Heart right ventricle (tissue), 16 donors: ENCODE measurements around the gene TPI1. TPM values are rescaled to one million over a fixed set of nuclear protein-coding genes. Genes with fewer than 3 reads are reported as not detected.
"Not testable (repeated sequence)": the region's sequence is repeated elsewhere in the genome, so short reads cannot be mapped to it uniquely, and the experiment has no call there.

ENCODE experiments used
- ATAC-seq, 8 donors: fragments of 200-7000 bp; cut with Tn5 transposase; one replicate each; pipeline ENCODE4 v1.9.1; 2020; ENCODE audit warnings: mild to moderate bottlenecking in 8 of 8, moderate library complexity in 8 of 8, moderate number of reproducible peaks in 1 of 8
- DNase-seq, 2 donors: peaks; one replicate each; pipeline ENCODE4 v3.0.0-alpha.2; 2020
- H3K27ac ChIP-seq, 10 donors: fragments of 200-600 bp; sonication (generic) in 2 of 10; one replicate each; pipeline versions ENCODE4 v1.5.0 to v1.8.0; 2020 to 2022; ENCODE audit warnings: mild to moderate bottlenecking in 3 of 10
- H3K27me3 ChIP-seq, 7 donors: fragments of 200-600 bp; one replicate each; pipeline ENCODE4 v1.8.0; 2021 to 2022; ENCODE audit warnings: mild to moderate bottlenecking in 2 of 7
- H3K36me3 ChIP-seq, 9 donors: fragments of 200-600 bp; sonication (generic) in 1 of 9; one replicate each; pipeline versions ENCODE4 v1.5.0 to v1.8.0; 2020 to 2022; ENCODE audit warnings: mild to moderate bottlenecking in 2 of 9
- H3K4me1 ChIP-seq, 9 donors: fragments of 200-600 bp; sonication (generic) in 1 of 9; one replicate each; pipeline versions ENCODE4 v1.5.0 to v1.8.0; 2020 to 2022; ENCODE audit warnings: mild to moderate bottlenecking in 4 of 9
- H3K4me3 ChIP-seq, 10 donors: fragments of 200-600 bp; sonication (generic) in 2 of 10; one replicate each; pipeline versions ENCODE4 v1.5.0 to v1.8.0; 2020 to 2022; ENCODE audit warnings: mild to moderate bottlenecking in 7 of 10, moderate library complexity in 2 of 10
- H3K9me3 ChIP-seq, 11 donors: fragments of 200-600 bp in 10 of 11; sonication (generic) in 2 of 11; one replicate each; pipeline versions ENCODE4 v1.5.0 to v1.8.0; 2013 to 2022; ENCODE audit warnings: mild to moderate bottlenecking in 2 of 11, control low read depth in 1 of 11, moderate library complexity in 1 of 11
- CTCF ChIP-seq, 9 donors: fragments of 200-600 bp; sonication (generic) in 2 of 9; IDR thresholded peaks; one replicate each; pipeline versions ENCODE4 v1.5.0 to v1.8.0; 2021 to 2022; ENCODE audit warnings: antibody characterized with exemption in 9 of 9, mild to moderate bottlenecking in 5 of 9, moderate library complexity in 1 of 9
- WGBS, 2 donors: extraction: QIAGEN DNeasy Blood & Tissue Kit; methylation state at CpG; one replicate each; pipeline ENCODE4 v1.1.7; 2013; ENCODE audit warnings: inconsistent platforms in 1 of 2; 5-methylcytosine and 5-hydroxymethylcytosine counted together
- intact Hi-C, 10 donors: fragments of 100-400 bp; cut with DNase I; formaldehyde crosslinking; loops; one replicate each; pipeline versions ENCODE4 v1.11.1 to v1.14.2; 2022
- polyA plus RNA-seq, 2 donors: library from polyadenylated mRNA; stranded (reverse); fragments of 200-250 nt; gene quantifications; one replicate each; pipeline ENCODE4 v1.2.3, GENCODE V29; 2013
- total RNA-seq, 10 donors: library from RNA; stranded (reverse); fragmentation: NEBNext Ultra II Directional in 3 of 10; extraction: Animal tissue kit (Norgen Biotek cat#: 25700) in 3 of 10; gene quantifications; one replicate each; pipeline versions ENCODE4 v1.2.1 to v1.2.4, GENCODE V29; 2021 to 2023
- donor health status: Arrhythmogenic right ventricular cardiomyopathy.
- donor health status: ischemic (EF 13 %, LVEDD 7.1; RV severe dilation, severe dysfunction).
- donor health status: healthy with polysubstance abuse.
- donor health status: DM: no; HTN: yes; CAD: no.
- donor health status: DM: no; HTN: no; CAD: no.
- donor health status: ischemic (EF 25% LVEDD 6.9; RV normal size, moderate dysfunction).
- donor health status: ischemic (EF 25% LVEDD 5.7; RV mildly dilated, moderate dysfunction).
- donor health status: healthy.
- donor health status: DM: yes; HTN: yes; CAD: no.
- donor health status: Ischemic cardiomyopathy.
- donor health status: ischemic (EF 35%, LVEDD 5.7; RV mildly dilated, moderate dysfunction).
- donor health status: nonischemic (EF 11% LVEDD 7.7; RV severe dilation, severe dysfunction).
- donor health status: DM: yes; HTN: yes; CAD: no.
- donor health status: PGD.
- donor health status: ischemic (EF 29% LVEDD 5.4; RV normal size, mild dysfunction).
- donor health status: nonischemic (EF 23%, LVEDD 6.1; RV moderate dilation, normal function).

TPI1 gene
- total and polyA plus RNA-seq, 12 donors, result 367 to 1,432 (median 839) TPM

- no peak overlapping the region for H3K4me3 ChIP-seq
- H3K4me1 ChIP-seq, result peaks cover 5 to 11% (median 7%) of the 10 kb centered on the region in 9 donors
- no peaks in the 10 kb centered on the region for H3K27me3 ChIP-seq
- DNase-seq (no peak), ATAC-seq (no peak)
- no peak for TF ChIP-seq CTCF (IDR thresholded peaks at IDR 0.05)
- H3K36me3 ChIP-seq, result peaks cover 0 to 84% (median 66%) of the 10 kb centered on the region in 9 donors
- H3K27ac ChIP-seq, result no peak overlapping the region
- no peaks in the 10 kb centered on the region for H3K9me3 ChIP-seq
- WGBS, 2 donors, result 93 to 95% methylated on average over 11 of the region's 11 CpGs
- intact Hi-C loops, result loop anchor here in 1 of 10 donors (10.0 kb wide), 1 partner anchor 82 kb away; the partner anchor contains the start of genes C12orf57 and RNU7-1
Observed at GRCh38 chr12:6863033-6863432, 4.3 kb upstream of the TPI1 start.

GRCh38 chr12:6863586-6864321, 3.6 kb upstream of the TPI1 start:
- H3K27ac ChIP-seq, result no peak overlapping the region
- ATAC-seq, result no peak
- no peaks in the 10 kb centered on the region for H3K27me3 ChIP-seq
- no peak for DNase-seq
- H3K36me3 ChIP-seq, result peaks cover 0 to 76% (median 59%) of the 10 kb centered on the region in 9 donors
- TF ChIP-seq CTCF (IDR thresholded peaks at IDR 0.05), result no peak
- 94 to 98% methylated on average over 16 of the region's 16 CpGs for WGBS, 2 donors
- intact Hi-C loops, result loop anchor here in 1 of 10 donors (10.0 kb wide), 1 partner anchor 81 kb away; the partner anchor contains the start of genes C12orf57 and RNU7-1
- peaks cover 11 to 19% (median 14%) of the 10 kb centered on the region in 9 donors for H3K4me1 ChIP-seq
- no peaks in the 10 kb centered on the region for H3K9me3 ChIP-seq
- H3K4me3 ChIP-seq, result no peak overlapping the region

GRCh38 chr12:6865307-6865706, 2.0 kb upstream of the TPI1 start:
- H3K4me3 ChIP-seq, DNase-seq, H3K27ac ChIP-seq, H3K9me3 ChIP-seq, ATAC-seq, H3K27me3 ChIP-seq: not testable (repeated sequence)
- 91 to 95% methylated on average over 5 of the region's 5 CpGs for WGBS, 2 donors
- Histone ChIP-seq H3K4me1 (peaks cover 24 to 31% (median 30%) of the 10 kb centered on the region in 9 donors), H3K36me3 (peaks cover 3 to 75% (median 54%) of the 10 kb centered on the region in 9 donors)
- intact Hi-C loops, result loop anchor here in 2 of 10 donors (5.0 to 10.0 kb wide), 2 partner anchors 72 to 79 kb away; partner anchors contain the start of genes C12orf57 (in 1 of the 2) and RNU7-1 (in 1 of the 2)

DNA sequence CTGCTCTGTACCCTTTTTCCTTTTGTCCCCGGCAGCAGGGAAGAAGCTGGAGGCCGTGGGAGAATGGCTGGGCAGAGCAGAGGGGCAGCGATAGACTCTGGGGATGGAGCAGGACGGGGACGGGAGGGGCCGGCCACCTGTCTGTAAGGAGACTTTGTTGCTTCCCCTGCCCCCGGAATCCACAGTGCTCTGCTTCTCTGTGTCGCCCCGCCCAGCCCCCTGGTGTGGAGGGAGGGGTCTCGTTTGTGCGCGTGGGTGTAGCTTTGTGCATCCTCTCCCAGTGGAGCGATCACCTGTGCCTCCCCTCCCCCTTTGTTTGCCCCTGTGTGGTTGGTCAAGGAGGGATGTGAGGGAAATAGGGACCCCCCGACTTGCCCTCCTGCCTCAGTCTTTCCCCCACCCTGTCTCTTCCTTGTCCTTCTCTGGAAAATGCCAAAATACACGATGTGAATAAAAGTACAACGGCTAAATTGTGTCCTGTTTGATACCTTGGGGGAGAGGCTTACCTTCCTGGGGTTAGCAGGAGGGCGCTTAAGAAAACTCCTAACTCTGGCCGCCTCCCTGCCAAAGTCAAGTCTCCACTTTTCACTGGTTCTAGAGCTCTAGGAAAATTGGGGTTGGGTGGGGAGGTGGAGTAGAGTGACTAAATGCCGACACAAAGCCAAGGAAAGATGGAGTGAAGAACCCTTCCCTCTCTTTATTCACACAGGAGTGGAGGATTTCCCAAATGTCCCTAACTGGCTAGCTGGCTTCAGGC, 990 bp upstream of the TPI1 start:
- Histone ChIP-seq H3K27ac (peak overlapping the region in 9 of 10 donors; percentile 98 to 100 (median 100)), H3K4me3 (peak overlapping the region; percentile 26 to 100 (median 96)), H3K9me3 (no peaks in the 10 kb centered on the region), H3K36me3 (peaks cover 2 to 75% (median 52%) of the 10 kb centered on the region in 9 donors), H3K27me3 (no peaks in the 10 kb centered on the region), H3K4me1 (peaks cover 24 to 41% (median 40%) of the 10 kb centered on the region in 9 donors)
- DNase-seq, result no peak
- intact Hi-C loops, result loop anchor here in 2 of 10 donors (5.0 to 10.0 kb wide), 2 partner anchors 71 to 78 kb away; partner anchors contain the start of genes C12orf57 (in 1 of the 2) and RNU7-1 (in 1 of the 2)
- 81 to 82% methylated on average over 19 of the region's 19 CpGs for WGBS, 2 donors
- TF ChIP-seq CTCF (IDR thresholded peaks at IDR 0.05), result no peak
- no peak for ATAC-seq
